Kidney (tissue), 14 donors: ENCODE measurements around the gene DIABLO. TPM values are rescaled to one million over a fixed set of nuclear protein-coding genes. Genes with fewer than 3 reads are reported as not detected.

Experiments used
- DNase-seq, 5 donors: peaks; one replicate each; pipeline ENCODE4 v3.0.0-alpha.2; 2013 to 2020
- FAIRE-seq: peaks from 2 replicates; lab custom pipeline; 2012; peaks lifted over from hg19 to GRCh38; lab: Jason Lieb, UNC
- H3K27ac ChIP-seq, 2 donors: one replicate each; pipeline ENCODE4 v1.7.0; 2013; ENCODE audit warnings: low read depth in 2 of 2, low read length in 2 of 2, inconsistent platforms in 1 of 2
- H3K27me3 ChIP-seq: one replicate; pipeline ENCODE4 v1.7.1; 2013; ENCODE audit warnings: low read length, inconsistent platforms; ENCODE audit not compliant: control insufficient read depth, insufficient read depth
- H3K36me3 ChIP-seq, 3 donors: one replicate each; pipeline versions ENCODE4 v1.7.0 to v1.7.1; 2013; ENCODE audit warnings: low read length in 3 of 3, control low read depth in 1 of 3, inconsistent platforms in 1 of 3; ENCODE audit not compliant: insufficient read depth in 3 of 3, control insufficient read depth in 2 of 3
- H3K4me1 ChIP-seq, 3 donors: one replicate each; pipeline versions ENCODE4 v1.7.0 to v1.7.1; 2013; ENCODE audit warnings: low read length in 3 of 3, inconsistent platforms in 1 of 3, low read depth in 1 of 3; ENCODE audit not compliant: control insufficient read depth in 2 of 3, insufficient read depth in 2 of 3
- H3K4me3 ChIP-seq, 3 donors: one replicate each; pipeline versions ENCODE4 v1.7.0 to v1.8.1; 2013; ENCODE audit warnings: low read length in 3 of 3, control low read depth in 1 of 3, inconsistent platforms in 1 of 3
- H3K9ac ChIP-seq, 3 donors: one replicate each; pipeline versions ENCODE4 v1.7.0 to v1.7.1; 2013; ENCODE audit warnings: low read length in 3 of 3, control low read depth in 1 of 3, inconsistent platforms in 1 of 3
- H3K9me3 ChIP-seq, 3 donors: one replicate each; pipeline versions ENCODE4 v1.7.0 to v1.7.1; 2013; ENCODE audit warnings: low read length in 3 of 3, control low read depth in 1 of 3, inconsistent platforms in 1 of 3; ENCODE audit not compliant: control insufficient read depth in 2 of 3, insufficient read depth in 1 of 3
- intact Hi-C: fragments of 100-400 bp; cut with DNase I; formaldehyde crosslinking; loops from one replicate; pipeline ENCODE4 v1.11.1; 2022
- polyA plus RNA-seq: library from polyadenylated mRNA; stranded (reverse); fragments of 350-450 nt; fragmentation: Illumina TruSeq; extraction: RNeasy Lipid Tissue Mini Kit (QIAGEN cat#74804); gene quantifications from one replicate; pipeline ENCODE4 v1.2.3, GENCODE V29; 2014; ENCODE audit warnings: low read depth, low replicate concordance; ENCODE audit not compliant: insufficient read depth
- total RNA-seq: library from RNA; stranded (reverse); fragmentation: NEBNext Ultra II Directional; extraction: Animal tissue kit (Norgen Biotek cat#: 25700); gene quantifications from one replicate; pipeline ENCODE4 v1.2.1, GENCODE V29; 2021
- TF ChIP-seq, protein P1 (sequence below): IDR thresholded peaks from 3 replicates; pipeline ENCODE4 v1.5.1; 2012; ENCODE audit warnings: mild to moderate bottlenecking, moderate library complexity, borderline replicate concordance; ENCODE audit not compliant: insufficient read depth; ENCODE audit errors: extremely low read depth
- donor health status: control.
- donor health status: control.
- donor health status: control.
- donor health status: control.
- donor health status: control.
- donor health status: DM: yes; HTN: yes; CAD: no.
- donor health status: Normal renal cell carcinoma (clear cell type).

The DIABLO gene
- total and polyA plus RNA-seq, 2 donors from 2014 or later, result 43.7 to 97.7 TPM

DNA sequence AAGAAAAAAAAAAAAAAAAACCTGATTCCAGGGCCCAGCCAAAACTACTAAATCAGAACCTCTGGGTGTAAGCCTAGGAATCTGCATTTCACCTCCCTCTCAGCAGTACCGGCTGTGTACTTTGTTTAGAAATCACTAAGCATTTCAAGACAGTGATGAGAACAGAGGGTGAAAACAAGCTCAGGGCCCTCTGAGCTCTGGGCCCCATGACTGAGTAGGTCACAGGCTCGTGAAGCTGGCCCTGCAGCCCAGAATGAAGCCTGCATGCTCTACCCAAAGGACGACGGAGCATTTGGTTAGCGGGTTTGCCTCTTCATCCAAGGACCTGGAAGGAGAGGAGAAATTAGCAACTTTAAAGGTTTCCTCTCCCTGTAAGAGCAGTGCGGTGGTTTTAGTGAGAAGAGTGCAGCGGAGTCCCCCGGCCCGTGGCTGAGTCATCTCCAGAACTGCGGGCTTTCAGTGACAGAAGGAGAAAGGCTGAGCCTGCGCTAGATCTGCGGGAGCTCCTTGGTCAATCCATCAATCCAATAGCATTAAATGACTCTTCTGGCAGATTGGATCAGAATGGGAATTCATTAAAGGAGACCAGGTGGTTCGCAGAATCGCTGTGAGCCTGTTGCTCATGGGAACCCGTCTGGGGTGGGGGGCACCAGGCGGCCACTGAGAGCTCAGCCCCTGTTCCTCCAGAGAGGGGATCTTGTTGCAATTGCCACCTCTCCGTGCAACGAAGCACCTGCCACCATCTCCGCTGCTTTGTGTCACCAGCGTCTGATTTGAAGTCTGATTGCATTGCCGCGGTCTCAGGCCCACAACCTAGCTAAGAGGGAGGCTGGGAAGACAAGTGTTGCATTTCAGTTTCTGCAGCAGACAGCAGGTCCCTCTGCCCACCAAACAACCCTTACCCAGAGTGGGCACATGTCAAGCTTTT, 59.2 kb downstream of the DIABLO start:
- DNase-seq (no peak), FAIRE-seq (no peak)
- TF ChIP-seq, protein P1, sequence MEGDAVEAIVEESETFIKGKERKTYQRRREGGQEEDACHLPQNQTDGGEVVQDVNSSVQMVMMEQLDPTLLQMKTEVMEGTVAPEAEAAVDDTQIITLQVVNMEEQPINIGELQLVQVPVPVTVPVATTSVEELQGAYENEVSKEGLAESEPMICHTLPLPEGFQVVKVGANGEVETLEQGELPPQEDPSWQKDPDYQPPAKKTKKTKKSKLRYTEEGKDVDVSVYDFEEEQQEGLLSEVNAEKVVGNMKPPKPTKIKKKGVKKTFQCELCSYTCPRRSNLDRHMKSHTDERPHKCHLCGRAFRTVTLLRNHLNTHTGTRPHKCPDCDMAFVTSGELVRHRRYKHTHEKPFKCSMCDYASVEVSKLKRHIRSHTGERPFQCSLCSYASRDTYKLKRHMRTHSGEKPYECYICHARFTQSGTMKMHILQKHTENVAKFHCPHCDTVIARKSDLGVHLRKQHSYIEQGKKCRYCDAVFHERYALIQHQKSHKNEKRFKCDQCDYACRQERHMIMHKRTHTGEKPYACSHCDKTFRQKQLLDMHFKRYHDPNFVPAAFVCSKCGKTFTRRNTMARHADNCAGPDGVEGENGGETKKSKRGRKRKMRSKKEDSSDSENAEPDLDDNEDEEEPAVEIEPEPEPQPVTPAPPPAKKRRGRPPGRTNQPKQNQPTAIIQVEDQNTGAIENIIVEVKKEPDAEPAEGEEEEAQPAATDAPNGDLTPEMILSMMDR, result no peak
- no peaks in the 10 kb centered on the region for H3K9me3 ChIP-seq
- no peaks in the 10 kb centered on the region for H3K27me3 ChIP-seq
- no peaks in the 10 kb centered on the region for H3K4me1 ChIP-seq
- H3K4me3 ChIP-seq, result no peak overlapping the region
- intact Hi-C loops, result no loop called here
- H3K36me3 ChIP-seq, result no peaks in the 10 kb centered on the region
- no peak overlapping the region for H3K27ac ChIP-seq
- no peak overlapping the region for H3K9ac ChIP-seq

DNA sequence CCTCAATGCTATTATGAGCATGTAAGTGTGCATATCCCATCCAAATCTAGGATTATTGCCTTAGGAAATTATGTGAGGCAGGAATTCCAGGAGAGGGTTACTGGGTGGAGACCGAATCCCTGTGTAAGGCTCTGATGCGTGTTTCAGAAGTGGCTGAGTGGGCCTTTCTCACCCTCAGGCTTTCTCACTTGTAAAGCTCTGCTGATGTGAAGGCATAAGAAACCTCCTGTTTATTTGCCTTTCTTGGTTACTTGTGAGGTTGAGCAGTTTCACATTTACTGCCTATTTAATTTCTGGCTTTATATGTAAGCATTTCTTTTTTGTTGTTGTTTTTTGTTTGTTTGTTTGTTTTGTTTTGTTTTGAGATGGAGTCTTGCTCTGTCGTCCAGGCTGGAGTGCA, 62.9 kb downstream of the DIABLO start:
- DNase-seq (no peak), FAIRE-seq (no peak)
- Histone ChIP-seq H3K36me3 (no peaks in the 10 kb centered on the region), H3K9ac (no peak overlapping the region), H3K4me1 (no peaks in the 10 kb centered on the region), H3K4me3 (no peak overlapping the region), H3K27me3 (no peaks in the 10 kb centered on the region), H3K9me3 (no peaks in the 10 kb centered on the region), H3K27ac (no peak overlapping the region)
- intact Hi-C loops, result no loop called here
- TF ChIP-seq, protein P1, result no peak

DNA sequence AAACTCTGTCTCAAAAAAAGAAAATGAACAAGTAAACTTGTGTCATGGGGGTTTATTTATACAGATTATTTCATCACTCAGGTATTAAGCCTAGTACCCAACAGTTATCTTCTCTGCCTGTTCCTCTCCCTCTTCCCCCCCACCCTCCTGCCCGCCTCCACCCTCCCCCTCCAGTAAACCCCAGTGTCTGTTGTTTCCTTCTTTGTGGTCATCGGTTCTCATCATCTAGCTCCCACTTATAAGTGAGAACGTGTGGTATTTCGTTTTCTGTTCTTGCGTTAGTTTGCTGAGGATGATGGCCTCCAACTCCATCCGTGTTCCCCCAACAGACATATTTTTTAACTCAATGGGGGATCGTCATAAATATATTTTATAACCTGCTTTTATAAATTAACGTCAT, 64.2 kb downstream of the DIABLO start:
- H3K9ac ChIP-seq, result no peak overlapping the region
- FAIRE-seq (no peak), DNase-seq (no peak)
- H3K4me3 ChIP-seq, result no peak overlapping the region
- H3K27ac ChIP-seq, result no peak overlapping the region
- intact Hi-C loops, result no loop called here
- H3K36me3 ChIP-seq, result no peaks in the 10 kb centered on the region
- no peaks in the 10 kb centered on the region for H3K27me3 ChIP-seq
- TF ChIP-seq, protein P1, result no peak
- no peaks in the 10 kb centered on the region for H3K4me1 ChIP-seq
- no peaks in the 10 kb centered on the region for H3K9me3 ChIP-seq
